SK-N-SH (cell line): ENCODE results near the gene HSCB. TPM values are rescaled to one million over a fixed set of nuclear protein-coding genes. Genes with fewer than 3 reads are reported as not detected.

Experiments
- CTCF ChIA-PET: fragments of 300-600, 350-600 bp; formaldehyde crosslinking; extraction: SDS; loops from one replicate; lab custom pipeline; 2021; lab: Yijun Ruan, JAX
- POLR2A ChIA-PET: fragments of 350-600 bp; sonication (Branson Sonifier 250); formaldehyde crosslinking; extraction: SDS; loops from one replicate; lab custom pipeline; 2020; ENCODE audit warnings: antibody characterized with exemption, inconsistent platforms; lab: Yijun Ruan, JAX
- DNase-seq: peaks from one replicate; pipeline ENCODE4 v3.0.0; 2012
- H2AFZ ChIP-seq: fragments of 200-600 bp; sonication (generic); 2 replicates; pipeline ENCODE4 v1.8.1; 2016; ENCODE audit warnings: antibody characterized with exemption, mild to moderate bottlenecking, low read depth
- H3F3A ChIP-seq: fragments of 200-600 bp; sonication (generic); replicated peaks from 2 replicates; pipeline ENCODE3; 2016; ENCODE audit warnings: antibody characterized with exemption, mild to moderate bottlenecking; ENCODE audit not compliant: insufficient read depth
- H3K27ac ChIP-seq, 2 experiments: fragments of 200-500 bp in 1 of 2; fragments of 200-600 bp in 1 of 2; sonication (Bioruptor generic) in 1 of 2; sonication (generic), shearing (Covaris generic) in 1 of 2; 2 replicates each; pipeline versions ENCODE4 v1.5.1 to v1.6.1; 2014 to 2016; ENCODE audit warnings: low read depth in 2 of 2, inconsistent platforms in 1 of 2, low read length in 1 of 2, mild to moderate bottlenecking in 1 of 2, mixed read lengths in 1 of 2
- H3K27me3 ChIP-seq: fragments of 200-600 bp; sonication (generic), shearing (Covaris generic); 2 replicates; pipeline ENCODE4 v1.6.1; 2016; ENCODE audit warnings: mixed run types; ENCODE audit not compliant: insufficient read depth
- H3K36me3 ChIP-seq, 2 experiments: fragments of 200-500 bp in 1 of 2; fragments of 200-600 bp in 1 of 2; sonication (Bioruptor generic) in 1 of 2; sonication (generic) in 1 of 2; replicated peaks in 1 of 2; 2 replicates each; pipeline versions ENCODE3 to v1.5.1; 2014 to 2016; ENCODE audit warnings: low read length in 1 of 2, mild to moderate bottlenecking in 1 of 2; ENCODE audit not compliant: insufficient read depth in 2 of 2, control insufficient read depth in 1 of 2
- H3K4me1 ChIP-seq, 2 experiments: fragments of 200-500 bp in 1 of 2; fragments of 200-600 bp in 1 of 2; sonication (Bioruptor generic) in 1 of 2; sonication (generic), shearing (Covaris generic) in 1 of 2; 2 replicates each; pipeline versions ENCODE4 v1.5.1 to v1.6.1; 2014 to 2016; ENCODE audit warnings: low read depth in 1 of 2, low read length in 1 of 2, mixed run types in 1 of 2; ENCODE audit not compliant: insufficient read depth in 2 of 2, control insufficient read depth in 1 of 2
- H3K4me2 ChIP-seq: fragments of 200-600 bp; sonication (generic), shearing (Covaris generic); 2 replicates; pipeline ENCODE4 v1.6.1; 2017; ENCODE audit warnings: mixed run types
- H3K4me3 ChIP-seq, 2 experiments: fragments of 200-500 bp in 1 of 2; fragments of 200-600 bp in 1 of 2; sonication (Bioruptor generic) in 1 of 2; sonication (generic), shearing (Covaris generic) in 1 of 2; 2 replicates each; pipeline versions ENCODE4 v1.5.1 to v1.8.1; 2014 to 2016; ENCODE audit warnings: low read depth in 2 of 2, inconsistent platforms in 1 of 2, low read length in 1 of 2, mild to moderate bottlenecking in 1 of 2, mixed read lengths in 1 of 2, moderate library complexity in 1 of 2
- H3K79me2 ChIP-seq: fragments of 200-600 bp; sonication (generic); 2 replicates; pipeline ENCODE4 v1.8.1; 2017; ENCODE audit warnings: mild to moderate bottlenecking; ENCODE audit not compliant: insufficient read depth
- H3K9ac ChIP-seq: fragments of 200-600 bp; sonication (generic); 2 replicates; pipeline ENCODE4 v1.6.1; 2017; ENCODE audit warnings: mixed run types
- H3K9me2 ChIP-seq: fragments of 200-600 bp; sonication (generic); 2 replicates; pipeline ENCODE4 v1.6.1; 2017; ENCODE audit warnings: mixed run types
- H3K9me3 ChIP-seq: fragments of 200-600 bp; sonication (generic); 2 replicates; pipeline ENCODE4 v1.6.1; 2017; ENCODE audit warnings: mixed run types, mild to moderate bottlenecking, moderate library complexity
- H4K20me1 ChIP-seq: fragments of 200-600 bp; sonication (generic); 2 replicates; pipeline ENCODE4 v1.6.1; 2017; ENCODE audit warnings: mild to moderate bottlenecking, mixed run types; ENCODE audit not compliant: insufficient read depth
- CHD2 ChIP-seq: fragments of 150-350 bp; IDR thresholded peaks from 2 replicates; pipeline ENCODE4 v1.6.1; 2018; ENCODE audit warnings: low read length; ENCODE audit not compliant: partially characterized antibody
- EP300 ChIP-seq, 2 experiments: IDR thresholded peaks; 2 replicates each; pipeline versions ENCODE4 v1.4.0 to v1.6.1; 2012; ENCODE audit warnings: borderline replicate concordance in 1 of 2, low read depth in 1 of 2, low read length in 1 of 2
- EZH2phosphoT487 ChIP-seq: fragments of 200-600 bp; sonication (generic); IDR thresholded peaks from 2 replicates; pipeline ENCODE4 v1.6.1; 2017; ENCODE audit warnings: low read depth, mixed run types, mild to moderate bottlenecking, antibody characterized with exemption, moderate library complexity, borderline replicate concordance
- FOSL2 ChIP-seq: IDR thresholded peaks from 2 replicates; pipeline ENCODE4 v1.4.0; 2012; ENCODE audit warnings: low read depth, mild to moderate bottlenecking, moderate library complexity, borderline replicate concordance
- FOXM1 ChIP-seq: IDR thresholded peaks from 2 replicates; pipeline ENCODE4 v1.4.0; 2012; ENCODE audit warnings: low read depth, mild to moderate bottlenecking
- GABPA ChIP-seq: IDR thresholded peaks from 2 replicates; pipeline ENCODE4 v1.4.0; 2012; ENCODE audit warnings: low read depth, mild to moderate bottlenecking
- JUND ChIP-seq: IDR thresholded peaks from 2 replicates; pipeline ENCODE4 v1.4.0; 2012
- MEF2A ChIP-seq: IDR thresholded peaks from 2 replicates; pipeline ENCODE4 v1.4.0; 2012; ENCODE audit warnings: low read depth, borderline replicate concordance
- MXI1 ChIP-seq: IDR thresholded peaks from 2 replicates; pipeline ENCODE4 v1.6.1; 2012; ENCODE audit warnings: mild to moderate bottlenecking, low read depth, low read length, improper control_type of control experiment
- NFIC ChIP-seq: IDR thresholded peaks from 2 replicates; pipeline ENCODE4 v1.4.0; 2012; ENCODE audit warnings: borderline replicate concordance
- POLR2AphosphoS5 ChIP-seq: IDR thresholded peaks from 2 replicates; pipeline ENCODE4 v1.6.1; 2012; ENCODE audit warnings: low read depth, low read length
- TAF1 ChIP-seq: IDR thresholded peaks from 2 replicates; pipeline ENCODE4 v1.6.1; 2012; ENCODE audit warnings: low read depth, mild to moderate bottlenecking, low read length, moderate library complexity, borderline replicate concordance
- TCF12 ChIP-seq: IDR thresholded peaks from 2 replicates; pipeline ENCODE4 v1.4.0; 2012
- TEAD4 ChIP-seq: IDR thresholded peaks from 2 replicates; pipeline ENCODE4 v1.4.0; 2012; ENCODE audit warnings: mild to moderate bottlenecking, borderline replicate concordance; ENCODE audit not compliant: insufficient read depth
- YY1 ChIP-seq: IDR thresholded peaks from 2 replicates; pipeline ENCODE4 v1.4.0; 2012; ENCODE audit warnings: low read depth, mild to moderate bottlenecking
- WGBS: methylation state at CpG from one replicate; pipeline ENCODE4 v1.1.6; 2017; ENCODE audit warnings: low lambda C conversion rate; 5-methylcytosine and 5-hydroxymethylcytosine counted together
- polyA plus RNA-seq, 3 experiments: library from polyadenylated mRNA; depleted of rRNA; stranded (reverse); fragments of >200 nt; gene quantifications; 2 replicates each; pipeline ENCODE4 v1.2.3, GENCODE V29; 2012
- TF ChIP-seq, protein P1 (sequence below): fragments of 200-600 bp; sonication (generic); IDR thresholded peaks from 2 replicates; pipeline ENCODE4 v1.6.1; 2017; ENCODE audit warnings: antibody characterized with exemption, mild to moderate bottlenecking, moderate library complexity
- TF ChIP-seq, protein P2 (sequence below): IDR thresholded peaks from 2 replicates; pipeline ENCODE4 v1.4.0; 2012; ENCODE audit warnings: low read depth, borderline replicate concordance
- TF ChIP-seq, protein P3 (sequence below): fragments of 150-350 bp; IDR thresholded peaks from 2 replicates; pipeline ENCODE4 v1.6.1; 2016; ENCODE audit warnings: mild to moderate bottlenecking, low read depth, low read length
- TF ChIP-seq, protein P4 (sequence below): IDR thresholded peaks from 2 replicates; pipeline ENCODE4 v1.4.0; 2012; ENCODE audit warnings: low read depth
- TF ChIP-seq, protein P5 (sequence below): IDR thresholded peaks from 2 replicates; pipeline ENCODE4 v1.4.0; 2012; ENCODE audit warnings: low read depth, borderline replicate concordance

HSCB gene
- polyA plus RNA-seq, 1 of the 3 experiments (the other 2 are of a cell fraction): 19.9 TPM

DNA sequence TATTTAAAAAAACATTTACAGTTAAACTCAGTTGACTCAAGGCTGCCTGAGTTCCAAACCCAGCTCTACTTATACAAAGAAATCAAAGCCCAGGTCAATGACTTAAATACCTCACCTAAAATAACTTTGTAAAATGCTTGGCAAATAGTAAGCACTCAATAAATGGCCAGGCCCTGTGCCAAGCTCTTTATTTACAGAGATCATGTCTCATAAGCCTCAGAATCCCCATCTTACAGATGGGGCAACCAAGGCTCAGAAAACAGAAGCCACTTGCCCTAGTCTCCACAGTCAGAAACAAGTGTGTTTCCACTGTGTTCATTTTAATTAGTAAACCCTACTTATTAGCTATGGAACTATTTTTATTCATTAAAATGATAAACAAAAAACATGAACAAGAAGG, 31.7 kb upstream of the HSCB start:
- Histone ChIP-seq H3K4me2 (peak overlapping the region; percentile 55), H3K9ac (peak overlapping the region; percentile 7; the same call in 1 of the 2 replicates), H3K27me3 (no peaks in the 10 kb centered on the region), H4K20me1 (no peaks in the 10 kb centered on the region), H3K4me3 (0 out of 4 replicates have a peak overlapping the region, but pooled peaks of 1 of the 2 experiments have one; percentile 7), H3K36me3 (peaks cover 0 to 3% of the 10 kb centered on the region in 2 experiments), H3K4me1 (peaks cover 17 to 35% of the 10 kb centered on the region in 2 experiments; a peak in 3 of 4 replicates), H3K9me2 (no peaks in the 10 kb centered on the region), H3K9me3 (no peaks in the 10 kb centered on the region), H3F3A (peaks cover 42% of the 10 kb centered on the region), H2AFZ (peak overlapping the region; percentile 6; the same call in 1 of the 2 replicates), H3K79me2 (no peaks in the 10 kb centered on the region), H3K27ac (peak overlapping the region; percentile 87 to 92)
- no peak for DNase-seq
- ChIA-PET CTCF (interaction anchor here (0.8 to 2.3 kb wide), 3 partner anchors 13 to 110 kb away, joined by 3 to 12 read pairs (median 4); no protein-coding TSS in a partner anchor), POLR2A (interaction anchor here (0.5 kb wide), 2 partner anchors 102 to 1215 kb away, joined by 3 read pairs; no protein-coding TSS in a partner anchor)
- TF ChIP-seq POLR2AphosphoS5 (no peak), TAF1 (no peak), TEAD4 (no peak), FOXM1 (no peak), MXI1 (no peak), JUND (no peak), MEF2A (no peak)

DNA sequence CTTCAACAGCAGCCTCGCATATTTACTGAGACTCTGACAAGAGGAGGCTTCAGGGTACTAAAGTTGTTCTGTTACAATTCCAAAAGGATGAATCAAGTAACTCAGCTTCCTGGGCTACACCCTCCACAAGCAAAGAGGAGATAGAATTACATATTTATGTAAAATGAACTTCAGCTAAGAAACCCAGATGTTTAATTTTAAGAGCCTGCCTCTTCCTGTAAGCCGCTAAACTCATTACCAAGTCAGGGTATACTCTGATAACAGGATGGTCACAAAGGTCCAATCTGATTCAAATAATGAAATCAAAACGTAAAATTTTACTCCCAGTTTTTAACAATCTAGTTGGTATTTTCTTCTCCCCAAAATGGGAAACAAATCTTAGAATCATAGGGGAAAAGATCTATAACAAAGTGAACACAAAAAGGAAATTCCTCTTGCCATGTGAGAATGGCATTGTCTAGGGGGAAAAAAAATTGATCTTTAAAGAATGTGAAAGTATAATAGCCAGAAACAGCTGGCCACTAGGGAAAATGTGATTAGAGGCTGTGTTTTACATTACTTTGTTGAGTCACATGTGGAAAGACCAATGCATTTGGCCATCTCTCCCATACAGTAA, 31.2 kb upstream of the HSCB start:
- H3K27me3 ChIP-seq: no peaks in the 10 kb centered on the region
- peaks cover 0 to 3% of the 10 kb centered on the region in 2 experiments for H3K36me3 ChIP-seq
- no peaks in the 10 kb centered on the region for H3K9me3 ChIP-seq
- CTCF ChIA-PET: interaction anchor here (0.8 to 2.3 kb wide), 3 partner anchors 14 to 110 kb away, joined by 3 to 12 read pairs (median 4); no protein-coding TSS in a partner anchor
- peak overlapping the region; percentile 7; the same call in 1 of the 2 replicates for H3K9ac ChIP-seq
- no peaks in the 10 kb centered on the region for H3K9me2 ChIP-seq
- H3K79me2 ChIP-seq: no peaks in the 10 kb centered on the region
- H3K4me2 ChIP-seq: peak overlapping the region; percentile 55
- TF ChIP-seq, protein P1, sequence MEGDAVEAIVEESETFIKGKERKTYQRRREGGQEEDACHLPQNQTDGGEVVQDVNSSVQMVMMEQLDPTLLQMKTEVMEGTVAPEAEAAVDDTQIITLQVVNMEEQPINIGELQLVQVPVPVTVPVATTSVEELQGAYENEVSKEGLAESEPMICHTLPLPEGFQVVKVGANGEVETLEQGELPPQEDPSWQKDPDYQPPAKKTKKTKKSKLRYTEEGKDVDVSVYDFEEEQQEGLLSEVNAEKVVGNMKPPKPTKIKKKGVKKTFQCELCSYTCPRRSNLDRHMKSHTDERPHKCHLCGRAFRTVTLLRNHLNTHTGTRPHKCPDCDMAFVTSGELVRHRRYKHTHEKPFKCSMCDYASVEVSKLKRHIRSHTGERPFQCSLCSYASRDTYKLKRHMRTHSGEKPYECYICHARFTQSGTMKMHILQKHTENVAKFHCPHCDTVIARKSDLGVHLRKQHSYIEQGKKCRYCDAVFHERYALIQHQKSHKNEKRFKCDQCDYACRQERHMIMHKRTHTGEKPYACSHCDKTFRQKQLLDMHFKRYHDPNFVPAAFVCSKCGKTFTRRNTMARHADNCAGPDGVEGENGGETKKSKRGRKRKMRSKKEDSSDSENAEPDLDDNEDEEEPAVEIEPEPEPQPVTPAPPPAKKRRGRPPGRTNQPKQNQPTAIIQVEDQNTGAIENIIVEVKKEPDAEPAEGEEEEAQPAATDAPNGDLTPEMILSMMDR: peak; percentile 27
- TF ChIP-seq GABPA: no peak
- TF ChIP-seq, protein P2, sequence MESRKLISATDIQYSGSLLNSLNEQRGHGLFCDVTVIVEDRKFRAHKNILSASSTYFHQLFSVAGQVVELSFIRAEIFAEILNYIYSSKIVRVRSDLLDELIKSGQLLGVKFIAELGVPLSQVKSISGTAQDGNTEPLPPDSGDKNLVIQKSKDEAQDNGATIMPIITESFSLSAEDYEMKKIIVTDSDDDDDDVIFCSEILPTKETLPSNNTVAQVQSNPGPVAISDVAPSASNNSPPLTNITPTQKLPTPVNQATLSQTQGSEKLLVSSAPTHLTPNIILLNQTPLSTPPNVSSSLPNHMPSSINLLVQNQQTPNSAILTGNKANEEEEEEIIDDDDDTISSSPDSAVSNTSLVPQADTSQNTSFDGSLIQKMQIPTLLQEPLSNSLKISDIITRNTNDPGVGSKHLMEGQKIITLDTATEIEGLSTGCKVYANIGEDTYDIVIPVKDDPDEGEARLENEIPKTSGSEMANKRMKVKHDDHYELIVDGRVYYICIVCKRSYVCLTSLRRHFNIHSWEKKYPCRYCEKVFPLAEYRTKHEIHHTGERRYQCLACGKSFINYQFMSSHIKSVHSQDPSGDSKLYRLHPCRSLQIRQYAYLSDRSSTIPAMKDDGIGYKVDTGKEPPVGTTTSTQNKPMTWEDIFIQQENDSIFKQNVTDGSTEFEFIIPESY: no peak
- peak; percentile 59; the same call in 1 of the 2 replicates for TF ChIP-seq MXI1
- peak; percentile 65; the same call in 1 of the 2 replicates for TF ChIP-seq TCF12
- TF ChIP-seq, protein P3, sequence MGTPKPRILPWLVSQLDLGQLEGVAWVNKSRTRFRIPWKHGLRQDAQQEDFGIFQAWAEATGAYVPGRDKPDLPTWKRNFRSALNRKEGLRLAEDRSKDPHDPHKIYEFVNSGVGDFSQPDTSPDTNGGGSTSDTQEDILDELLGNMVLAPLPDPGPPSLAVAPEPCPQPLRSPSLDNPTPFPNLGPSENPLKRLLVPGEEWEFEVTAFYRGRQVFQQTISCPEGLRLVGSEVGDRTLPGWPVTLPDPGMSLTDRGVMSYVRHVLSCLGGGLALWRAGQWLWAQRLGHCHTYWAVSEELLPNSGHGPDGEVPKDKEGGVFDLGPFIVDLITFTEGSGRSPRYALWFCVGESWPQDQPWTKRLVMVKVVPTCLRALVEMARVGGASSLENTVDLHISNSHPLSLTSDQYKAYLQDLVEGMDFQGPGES: no peak
- TF ChIP-seq, protein P4, sequence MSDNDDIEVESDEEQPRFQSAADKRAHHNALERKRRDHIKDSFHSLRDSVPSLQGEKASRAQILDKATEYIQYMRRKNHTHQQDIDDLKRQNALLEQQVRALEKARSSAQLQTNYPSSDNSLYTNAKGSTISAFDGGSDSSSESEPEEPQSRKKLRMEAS: peak; percentile 29; the same call in 1 of the 2 replicates
- no peak for TF ChIP-seq NFIC
- TF ChIP-seq JUND: peak; percentile 67
- no peak for TF ChIP-seq CHD2
- TF ChIP-seq FOSL2: peak; percentile 54; the same call in 1 of the 2 replicates
- TF ChIP-seq EZH2phosphoT487: no peak
- peak; percentile 41; the same call in 1 of the 2 replicates for TF ChIP-seq POLR2AphosphoS5
- no peak for TF ChIP-seq YY1
- TF ChIP-seq, protein P5, sequence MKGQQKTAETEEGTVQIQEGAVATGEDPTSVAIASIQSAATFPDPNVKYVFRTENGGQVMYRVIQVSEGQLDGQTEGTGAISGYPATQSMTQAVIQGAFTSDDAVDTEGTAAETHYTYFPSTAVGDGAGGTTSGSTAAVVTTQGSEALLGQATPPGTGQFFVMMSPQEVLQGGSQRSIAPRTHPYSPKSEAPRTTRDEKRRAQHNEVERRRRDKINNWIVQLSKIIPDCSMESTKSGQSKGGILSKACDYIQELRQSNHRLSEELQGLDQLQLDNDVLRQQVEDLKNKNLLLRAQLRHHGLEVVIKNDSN: no peak
- TF ChIP-seq EP300 (IDR thresholded peaks at IDR 0.05; ENCODE audit: borderline replicate concordance in 1 of 2, low read depth in 1 of 2, low read length in 1 of 2): peak in 1 of 2 experiments; percentile 25; a peak in 2 of 4 replicates
- peak overlapping the region in 1 of 2 experiments; percentile 7; a peak in 1 of 4 replicates for H3K4me3 ChIP-seq
- H4K20me1 ChIP-seq: no peaks in the 10 kb centered on the region
- POLR2A ChIA-PET: interaction anchor here (0.5 kb wide), 1 partner anchor 101 kb away, joined by 3 read pairs; no protein-coding TSS in a partner anchor
- peak overlapping the region; percentile 87 to 92 for H3K27ac ChIP-seq
- peak overlapping the region; percentile 6 for H2AFZ ChIP-seq
- H3F3A ChIP-seq: peaks cover 42% of the 10 kb centered on the region
- peak; percentile 42 for DNase-seq
- WGBS: 11% methylated on average over 3 of the region's 3 CpGs
- peaks cover 17 to 35% of the 10 kb centered on the region in 2 experiments; a peak in 3 of 4 replicates for H3K4me1 ChIP-seq
